Measurements from ENCODE around the gene CCNI2.

DNA sequence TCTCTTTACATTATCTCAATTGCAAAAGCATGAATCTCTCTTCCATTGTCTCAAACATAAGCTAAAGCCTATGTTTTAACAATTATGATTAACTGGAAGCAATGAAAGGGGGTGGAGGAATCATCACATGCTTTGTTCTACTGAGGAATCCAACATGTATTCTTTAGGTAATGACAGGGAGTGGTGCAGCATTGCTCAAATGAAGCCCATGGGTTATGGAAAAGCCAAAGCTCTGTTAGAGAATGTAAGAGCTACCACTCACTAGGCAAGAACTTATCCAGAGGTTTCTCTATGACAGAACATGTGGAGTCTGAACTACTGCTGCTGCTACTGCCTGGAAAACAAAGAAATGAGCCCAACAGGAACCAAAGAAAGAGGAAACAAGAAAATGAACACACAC is 38.6 kb upstream of the CCNI2 start:
- TF ChIP-seq, protein P1, sequence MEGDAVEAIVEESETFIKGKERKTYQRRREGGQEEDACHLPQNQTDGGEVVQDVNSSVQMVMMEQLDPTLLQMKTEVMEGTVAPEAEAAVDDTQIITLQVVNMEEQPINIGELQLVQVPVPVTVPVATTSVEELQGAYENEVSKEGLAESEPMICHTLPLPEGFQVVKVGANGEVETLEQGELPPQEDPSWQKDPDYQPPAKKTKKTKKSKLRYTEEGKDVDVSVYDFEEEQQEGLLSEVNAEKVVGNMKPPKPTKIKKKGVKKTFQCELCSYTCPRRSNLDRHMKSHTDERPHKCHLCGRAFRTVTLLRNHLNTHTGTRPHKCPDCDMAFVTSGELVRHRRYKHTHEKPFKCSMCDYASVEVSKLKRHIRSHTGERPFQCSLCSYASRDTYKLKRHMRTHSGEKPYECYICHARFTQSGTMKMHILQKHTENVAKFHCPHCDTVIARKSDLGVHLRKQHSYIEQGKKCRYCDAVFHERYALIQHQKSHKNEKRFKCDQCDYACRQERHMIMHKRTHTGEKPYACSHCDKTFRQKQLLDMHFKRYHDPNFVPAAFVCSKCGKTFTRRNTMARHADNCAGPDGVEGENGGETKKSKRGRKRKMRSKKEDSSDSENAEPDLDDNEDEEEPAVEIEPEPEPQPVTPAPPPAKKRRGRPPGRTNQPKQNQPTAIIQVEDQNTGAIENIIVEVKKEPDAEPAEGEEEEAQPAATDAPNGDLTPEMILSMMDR (conservative IDR thresholded peaks at IDR 0.05; ENCODE audit: low read length) = no peak
- no peak for TF ChIP-seq EZH2phosphoT487 (IDR thresholded peaks at IDR 0.05; ENCODE audit: borderline replicate concordance)
